A673 (cell line): ENCODE measurements around the gene SYT4.

ENCODE experiments used
- CTCF ChIP-seq: fragments of 300-800, 200-600 bp; sonication (generic); conservative IDR thresholded peaks from 2 replicates; pipeline ENCODE4 v1.5.1; 2017; ENCODE audit warnings: low read depth, mild to moderate bottlenecking, antibody characterized with exemption, low read length, moderate library complexity, mixed read lengths
- EZH2 ChIP-seq: fragments of 200-600 bp; sonication (generic); IDR thresholded peaks from 2 replicates; pipeline ENCODE4 v1.6.1; 2017; ENCODE audit warnings: borderline replicate concordance, low read depth, mild to moderate bottlenecking, mixed read lengths, antibody characterized with exemption, low read length; ENCODE audit not compliant: poor library complexity, severe bottlenecking

- TF ChIP-seq CTCF = no peak
- no peak for TF ChIP-seq EZH2
These were observed 32.9 kb upstream of the SYT4 start for GRCh38 chr18:43310239-43310638.
